H1 (cell line): Measurements from ENCODE around the gene RTN4IP1. TPM values are rescaled to one million over a fixed set of nuclear protein-coding genes. Genes with fewer than 3 reads are reported as not detected.

Experiments
- BACH1 ChIP-seq: IDR thresholded peaks from 2 replicates; pipeline ENCODE4 v1.6.1; 2012; ENCODE audit warnings: low read length, improper control_type of control experiment
- BRCA1 ChIP-seq: IDR thresholded peaks from 2 replicates; pipeline ENCODE4 v1.6.1; 2012; ENCODE audit warnings: low read depth, low read length, improper control_type of control experiment
- CHD7 ChIP-seq: fragments of 300-600 bp; sonication (generic); IDR thresholded peaks from 2 replicates; pipeline ENCODE4 v1.7.1; 2012; ENCODE audit warnings: low read length, moderate library complexity, mild to moderate bottlenecking, inconsistent platforms; ENCODE audit not compliant: insufficient replicate concordance
- KDM4A ChIP-seq: IDR thresholded peaks from one replicate; pipeline ENCODE4 v1.7.1; 2012; ENCODE audit warnings: low read depth, mild to moderate bottlenecking, moderate library complexity, low read length, inconsistent platforms; ENCODE audit not compliant: severe bottlenecking
- POLR2A ChIP-seq, 2 experiments: IDR thresholded peaks; 1 replicate in 1 of 2; 2 replicates in 1 of 2; pipeline ENCODE4 v1.6.1; 2011; ENCODE audit warnings: low read depth in 2 of 2, low read length in 2 of 2, mild to moderate bottlenecking in 2 of 2; ENCODE audit errors: control extremely low read depth in 1 of 2
- SAP30 ChIP-seq: fragments of 300-600 bp; sonication (generic); IDR thresholded peaks from 2 replicates; pipeline ENCODE4 v1.7.1; 2012; ENCODE audit warnings: low read length, moderate library complexity, mild to moderate bottlenecking, inconsistent platforms; ENCODE audit not compliant: insufficient read depth, insufficient replicate concordance
- SIRT6 ChIP-seq: IDR thresholded peaks from one replicate; pipeline ENCODE4 v1.7.1; 2012; ENCODE audit warnings: low read length, inconsistent platforms
- TAF7 ChIP-seq: optimal IDR thresholded peaks from 2 replicates; pipeline ENCODE3; 2011; ENCODE audit warnings: low read depth, mild to moderate bottlenecking, inconsistent platforms, low read length, moderate library complexity, borderline replicate concordance
- polyA plus RNA-seq, 7 experiments: library from polyadenylated mRNA; depleted of rRNA in 3 of 7; stranded (reverse) in 5 of 7; unstranded in 2 of 7; fragments of >200 nt in 5 of 7; fragments of 200-250 nt in 2 of 7; gene quantifications; 1 replicate in 5 of 7; 2 replicates in 1 of 7; 4 replicates in 1 of 7; pipeline versions ENCODE4 v1.2.1 to v1.2.3, GENCODE V29; 2011 to 2013; ENCODE audit warnings: missing spikeins in 2 of 7, mixed read lengths in 2 of 7
- total RNA-seq: library from RNA; stranded (reverse); fragmentation: NEBNext Ultra II Directional; extraction: Animal tissue kit (Norgen Biotek cat#: 25700); gene quantifications from 2 replicates; pipeline ENCODE4 v1.2.1, GENCODE V29; 2021

The RTN4IP1 gene
- total and polyA plus RNA-seq, 2 of the 8 experiments (the other 6 are each of a cell fraction or from before 2014, with no cell fraction given), result 14.6 to 19.5 TPM

- TF ChIP-seq CHD7 (no peak), TAF7 (no peak), SIRT6 (no peak), BACH1 (no peak), SAP30 (no peak), POLR2A (IDR thresholded peaks at IDR 0.05; ENCODE audit: control extremely low read depth in 1 of 2, low read depth in 2 of 2, low read length in 2 of 2) (no peak), BRCA1 (no peak), KDM4A (no peak)
These were observed 29.2 kb upstream of the RTN4IP1 start (continued) for GRCh38 chr6:106658469-106658868.
